Body of pancreas (tissue), 4 donors: ENCODE measurements around the gene SSBP4.

ENCODE experiments used
- CTCF ChIP-seq, 7 experiments: fragments of 450-650 bp in 4 of 7; fragments of 200-600 bp in 3 of 7; sonication (generic) in 3 of 7; IDR thresholded peaks; one replicate each; pipeline ENCODE4 v1.5.1; 2016 to 2019; ENCODE audit warnings: antibody characterized with exemption in 7 of 7
- POLR2A ChIP-seq, 3 donors: fragments of 450-650 bp; IDR thresholded peaks; one replicate each; pipeline ENCODE4 v1.6.1; 2016; ENCODE audit warnings: antibody characterized with exemption in 3 of 3, mild to moderate bottlenecking in 2 of 3

GRCh38 chr19:18432275-18433014 lies 13.2 kb downstream of the SSBP4 start:
- TF ChIP-seq CTCF (IDR thresholded peaks at IDR 0.05) = no peak
- no peak for TF ChIP-seq POLR2A (IDR thresholded peaks at IDR 0.05)
